LNCaP clone FGC (cell line): Measurements from ENCODE around the gene CAPS.
"Not testable (repeated sequence)": the region's sequence is repeated elsewhere in the genome, so short reads cannot be mapped to it uniquely, and the experiment has no call there.

Experiments
- DNase-seq: peaks from one replicate; pipeline ENCODE4 v3.0.0-alpha.2; 2011; ENCODE audit warnings: low read depth
- H3K4me3 ChIP-seq: 2 replicates; pipeline ENCODE4 v1.5.1; 2011; ENCODE audit warnings: mild to moderate bottlenecking, low read depth, low read length, control low read depth
- TF ChIP-seq, protein P1 (sequence below): IDR thresholded peaks from 2 replicates; pipeline ENCODE4 v1.5.1; 2012; ENCODE audit warnings: mild to moderate bottlenecking; ENCODE audit not compliant: control insufficient read depth, insufficient read depth; ENCODE audit errors: extremely low read depth

Gene CAPS

GRCh38 chr19:5877427-5877826 is 36.6 kb upstream of the CAPS start:
- TF ChIP-seq, protein P1, sequence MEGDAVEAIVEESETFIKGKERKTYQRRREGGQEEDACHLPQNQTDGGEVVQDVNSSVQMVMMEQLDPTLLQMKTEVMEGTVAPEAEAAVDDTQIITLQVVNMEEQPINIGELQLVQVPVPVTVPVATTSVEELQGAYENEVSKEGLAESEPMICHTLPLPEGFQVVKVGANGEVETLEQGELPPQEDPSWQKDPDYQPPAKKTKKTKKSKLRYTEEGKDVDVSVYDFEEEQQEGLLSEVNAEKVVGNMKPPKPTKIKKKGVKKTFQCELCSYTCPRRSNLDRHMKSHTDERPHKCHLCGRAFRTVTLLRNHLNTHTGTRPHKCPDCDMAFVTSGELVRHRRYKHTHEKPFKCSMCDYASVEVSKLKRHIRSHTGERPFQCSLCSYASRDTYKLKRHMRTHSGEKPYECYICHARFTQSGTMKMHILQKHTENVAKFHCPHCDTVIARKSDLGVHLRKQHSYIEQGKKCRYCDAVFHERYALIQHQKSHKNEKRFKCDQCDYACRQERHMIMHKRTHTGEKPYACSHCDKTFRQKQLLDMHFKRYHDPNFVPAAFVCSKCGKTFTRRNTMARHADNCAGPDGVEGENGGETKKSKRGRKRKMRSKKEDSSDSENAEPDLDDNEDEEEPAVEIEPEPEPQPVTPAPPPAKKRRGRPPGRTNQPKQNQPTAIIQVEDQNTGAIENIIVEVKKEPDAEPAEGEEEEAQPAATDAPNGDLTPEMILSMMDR: no peak
- no peak for DNase-seq
- H3K4me3 ChIP-seq: no peak overlapping the region

- DNase-seq: no peak
- H3K4me3 ChIP-seq: no peak overlapping the region
- TF ChIP-seq, protein P1: no peak
These were observed 36.2 kb upstream of the CAPS start for GRCh38 chr19:5877882-5878281.

- H3K4me3 ChIP-seq: no peak overlapping the region
- TF ChIP-seq, protein P1: no peak
- no peak for DNase-seq
These were observed 33.9 kb upstream of the CAPS start for GRCh38 chr19:5880196-5880595.

- DNase-seq: no peak
- TF ChIP-seq, protein P1: no peak
- no peak overlapping the region for H3K4me3 ChIP-seq
These were observed 33.4 kb upstream of the CAPS start for GRCh38 chr19:5880604-5881078.

- DNase-seq: no peak
- TF ChIP-seq, protein P1: no peak
- H3K4me3 ChIP-seq: no peak overlapping the region
These were observed 32.3 kb upstream of the CAPS start for GRCh38 chr19:5881543-5882299.

DNA sequence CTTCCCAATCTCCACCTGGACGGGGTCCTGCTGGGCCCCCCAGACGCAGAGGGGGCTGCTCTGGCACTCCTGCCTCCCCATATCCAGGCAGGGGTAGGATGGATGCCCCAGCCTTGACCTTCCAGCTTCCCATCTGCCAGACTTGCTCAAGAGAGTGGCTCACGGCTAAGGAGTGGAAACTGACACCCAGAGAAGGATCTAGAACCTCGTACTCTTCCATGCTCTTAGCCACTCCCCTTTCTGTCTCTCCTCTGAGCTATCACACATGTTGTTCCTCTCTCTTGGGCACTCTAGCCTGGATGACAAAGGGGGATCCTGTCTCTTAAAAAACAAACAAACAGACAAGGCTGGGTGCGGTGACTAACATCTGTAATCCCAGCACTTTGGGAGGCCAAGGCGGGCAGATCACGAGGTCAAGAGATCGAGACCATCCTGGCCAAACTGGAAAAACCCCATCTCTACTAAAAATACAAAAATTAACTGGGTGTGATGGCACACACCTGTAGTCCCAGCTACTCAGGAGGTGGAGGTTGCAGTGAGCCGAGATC is 31.6 kb upstream of the CAPS start:
- DNase-seq: no peak
- TF ChIP-seq, protein P1: no peak
- H3K4me3 ChIP-seq: no peak overlapping the region

- H3K4me3 ChIP-seq, DNase-seq: not testable (repeated sequence)
These were observed 30.7 kb upstream of the CAPS start for GRCh38 chr19:5883157-5883873.

GRCh38 chr19:5884065-5884811 is 29.8 kb upstream of the CAPS start:
- H3K4me3 ChIP-seq, DNase-seq: not testable (repeated sequence)
